ELF-1 (cell line): ENCODE measurements around the gene LRRC15.
A peak's percentile ranks its signal among the peaks of the same experiment; 100 is the strongest.

Experiments
- DNase-seq: peaks from one replicate; pipeline ENCODE4 v3.0.0-alpha.2; 2016; ENCODE audit warnings: low read depth, low spot score

Gene LRRC15

DNA sequence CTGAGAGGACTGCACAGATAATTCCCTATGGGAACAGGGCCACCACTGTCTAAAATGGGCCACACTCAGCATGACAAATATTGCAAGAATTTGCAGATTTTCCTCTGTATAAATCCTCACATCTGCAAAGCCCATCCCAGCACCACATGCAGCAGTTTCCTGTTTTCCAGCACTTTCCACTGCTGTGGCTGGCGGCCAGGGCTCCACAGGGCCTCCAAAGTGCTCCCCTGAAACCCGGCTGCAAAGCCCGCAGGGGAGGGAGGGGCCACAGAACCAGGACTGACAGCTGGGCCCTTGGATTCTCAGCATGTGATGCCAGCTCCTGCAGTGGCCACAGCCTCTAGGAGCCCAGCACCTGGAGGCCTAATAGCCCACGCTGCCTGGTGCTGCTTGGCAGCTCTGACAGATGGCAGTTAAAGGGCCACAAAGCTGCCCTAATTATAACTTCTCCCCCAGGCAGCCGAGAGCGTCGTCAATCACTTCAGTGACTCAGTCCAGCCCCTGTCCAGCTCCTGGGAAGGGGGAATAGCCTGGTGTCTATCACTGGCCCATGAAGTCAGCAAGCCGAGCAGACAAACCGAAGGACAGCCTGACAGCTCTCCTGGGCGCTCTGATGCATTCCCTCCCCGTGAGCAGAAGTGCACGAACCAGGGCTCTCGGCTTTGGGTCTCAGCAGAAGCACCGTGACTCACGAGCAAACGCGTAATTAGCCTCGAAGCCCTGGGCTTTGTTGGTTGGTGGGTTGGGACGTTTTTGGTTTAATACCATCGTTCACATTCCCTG lies 4.7 kb downstream of the LRRC15 start:
- DNase-seq = peak; percentile 91

- DNase-seq = no peak
Observed at GRCh38 chr3:194364314-194364651, 5.3 kb downstream of the LRRC15 start.

DNA sequence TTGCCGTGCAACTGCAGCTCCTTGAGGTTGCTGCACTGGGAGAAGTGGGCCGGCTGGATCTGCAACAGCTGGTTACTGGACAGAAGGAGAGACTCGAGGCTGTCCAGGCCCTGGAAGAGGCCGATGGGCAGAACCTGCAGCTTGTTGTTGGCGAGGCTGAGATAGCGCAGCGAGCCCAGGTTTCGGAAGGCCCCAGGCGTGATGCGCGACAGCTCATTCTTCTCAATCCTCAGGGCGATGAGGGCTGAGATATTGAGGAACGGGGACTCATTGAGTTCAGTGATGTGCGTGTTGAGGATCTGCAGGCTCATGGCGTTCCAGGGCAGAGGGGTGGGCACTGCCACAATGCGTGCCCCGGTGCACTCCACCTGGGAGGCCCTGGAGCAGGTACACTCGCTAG lies 9.0 kb downstream of the LRRC15 start:
- no peak for DNase-seq

GRCh38 chr3:194357681-194358080 lies 11.9 kb downstream of the LRRC15 start:
- no peak for DNase-seq

GRCh38 chr3:194355379-194355778 lies 14.2 kb downstream of the LRRC15 start:
- no peak for DNase-seq

GRCh38 chr3:194354315-194354714 lies 15.2 kb downstream of the LRRC15 start:
- DNase-seq = no peak

DNA sequence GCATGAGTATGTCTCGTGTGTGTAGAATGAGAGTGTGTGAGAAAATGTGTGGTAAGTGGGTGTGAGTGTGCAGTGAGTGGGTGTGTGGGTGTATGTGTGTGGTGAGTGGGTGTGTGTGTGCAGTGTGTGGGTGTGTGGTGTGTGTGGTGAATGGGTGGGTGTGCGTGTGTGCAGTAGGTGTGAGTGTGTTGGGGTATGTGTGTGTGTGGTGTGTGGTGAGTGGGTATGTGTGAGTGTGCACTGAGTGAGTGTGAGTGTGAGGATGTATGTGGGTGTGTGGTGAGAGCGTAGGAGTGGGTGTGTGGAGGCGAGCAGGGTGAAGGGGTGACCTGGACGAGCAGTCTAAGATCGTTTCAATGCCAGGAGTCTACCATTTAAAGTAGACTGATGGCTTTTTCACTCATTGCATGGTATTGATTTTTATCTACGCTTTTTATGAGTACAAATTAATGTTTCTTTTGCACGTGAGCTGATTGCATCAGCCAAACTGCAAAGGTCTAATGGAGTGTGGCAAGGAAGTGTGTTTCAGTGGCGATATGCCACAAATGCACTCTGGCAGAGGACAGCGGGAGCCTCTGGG lies 16.8 kb downstream of the LRRC15 start:
- no peak for DNase-seq

DNA sequence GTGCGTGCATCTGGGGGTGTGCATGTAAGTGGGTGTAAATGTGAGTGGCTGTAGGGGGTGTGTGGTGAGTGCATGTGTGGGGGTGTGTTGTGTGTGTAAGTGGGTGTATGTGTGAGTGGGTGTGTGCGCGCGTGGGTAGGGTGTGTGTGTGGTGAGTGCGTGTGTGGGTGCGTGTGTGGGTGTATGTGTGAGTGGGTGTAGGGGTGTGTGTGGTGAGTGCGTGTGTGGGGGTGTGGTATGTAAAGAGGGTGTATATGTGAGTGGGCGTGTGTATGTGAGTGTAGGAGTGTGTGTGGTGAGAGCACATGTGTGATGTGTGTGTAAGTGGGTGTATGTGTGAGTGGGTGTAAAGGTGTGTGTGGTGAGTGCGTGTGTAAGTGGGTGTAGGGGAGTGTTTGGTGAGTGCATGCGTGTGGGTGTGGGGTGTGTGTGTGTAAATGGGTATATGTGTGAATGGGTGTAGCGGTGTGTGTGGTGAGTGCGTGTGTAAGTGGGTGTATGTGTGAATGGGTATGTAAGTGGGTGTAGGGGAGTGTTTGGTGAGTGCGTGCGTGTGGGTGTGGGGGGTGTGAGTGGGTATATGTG lies 17.5 kb downstream of the LRRC15 start:
- DNase-seq = no peak

DNA sequence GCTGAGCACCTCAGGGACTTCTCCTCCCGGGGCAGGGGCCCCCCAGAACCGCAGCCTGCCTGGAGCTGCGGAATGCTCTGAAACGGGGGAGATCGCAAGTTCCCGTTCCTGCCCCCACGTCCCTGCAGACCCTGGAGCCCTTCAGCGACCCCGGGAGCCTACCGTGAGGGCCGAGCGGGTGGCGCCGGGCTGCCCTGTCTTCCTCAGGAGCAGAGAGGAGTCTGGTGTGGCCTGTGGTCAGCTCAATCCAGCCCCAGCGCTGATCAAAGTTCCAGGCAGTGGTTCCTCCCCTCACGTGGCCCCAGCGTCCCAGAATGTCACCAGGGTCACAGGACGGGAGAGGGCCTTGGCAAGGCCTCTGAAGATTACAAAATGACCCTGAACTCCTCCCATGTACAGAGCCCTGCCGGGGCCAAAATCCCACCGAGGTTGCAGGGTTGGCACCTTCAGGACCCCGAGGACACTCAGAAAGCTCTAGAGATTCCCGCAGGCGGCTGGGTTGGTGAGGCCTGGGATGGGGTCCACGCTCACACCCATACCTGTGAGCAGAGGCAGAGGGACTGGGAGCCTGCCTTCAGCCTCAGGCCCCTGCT lies 18.4 kb downstream of the LRRC15 start, which contains the start of gene CPN2:
TSS of gene CPN2 (minus strand) at position 249 of the 593 bp plus-strand sequence. CDS start 8,626 bp downstream, outside the sequence.
- no peak for DNase-seq

- no peak for DNase-seq
Observed at GRCh38 chr3:194350726-194351071, 18.8 kb downstream of the LRRC15 start.

- no peak for DNase-seq
Observed at GRCh38 chr3:194348354-194348753, 21.2 kb downstream of the LRRC15 start.

GRCh38 chr3:194346621-194347020 lies 22.9 kb downstream of the LRRC15 start:
- DNase-seq = no peak

DNA sequence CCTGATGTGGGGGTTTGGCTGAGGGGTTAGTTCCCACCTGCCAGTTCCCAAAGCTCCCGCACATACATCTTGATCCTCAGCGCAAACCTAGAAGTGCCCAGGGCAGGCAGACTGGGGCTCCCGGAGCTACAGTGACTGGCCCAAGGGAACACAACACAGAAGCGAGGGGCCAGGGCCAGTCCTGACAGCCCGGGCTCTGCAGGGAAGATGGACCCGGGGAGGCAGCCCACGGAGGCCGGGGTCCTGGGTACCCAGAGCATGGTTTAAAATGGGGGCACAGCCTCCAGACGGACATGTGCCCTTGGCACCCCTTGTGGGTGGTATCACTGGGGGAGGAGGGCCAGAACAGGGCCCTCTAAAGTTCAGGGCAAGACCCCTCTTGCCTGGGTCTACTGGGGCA lies 23.5 kb downstream of the LRRC15 start:
- no peak for DNase-seq

DNA sequence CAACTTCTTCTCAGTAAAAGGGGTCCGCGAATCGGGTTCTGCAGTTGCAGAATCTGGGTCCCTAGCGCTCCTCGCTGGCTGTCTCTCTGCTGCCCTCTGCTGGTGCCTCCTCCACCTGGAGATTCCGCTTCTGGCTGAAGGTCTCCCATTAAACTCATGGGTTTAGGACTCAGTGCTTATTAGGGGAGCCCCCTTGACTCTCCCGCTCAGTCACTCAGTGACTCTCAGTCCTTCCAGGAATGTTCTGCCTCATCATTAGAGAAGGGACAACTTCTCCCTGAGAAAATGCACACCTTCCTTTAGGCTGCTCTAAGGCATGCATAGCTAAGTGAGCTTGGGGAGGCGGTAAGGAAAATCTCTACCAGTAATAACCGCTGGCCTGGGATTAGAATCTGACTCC lies 25.5 kb downstream of the LRRC15 start:
- DNase-seq = peak; percentile 86

DNA sequence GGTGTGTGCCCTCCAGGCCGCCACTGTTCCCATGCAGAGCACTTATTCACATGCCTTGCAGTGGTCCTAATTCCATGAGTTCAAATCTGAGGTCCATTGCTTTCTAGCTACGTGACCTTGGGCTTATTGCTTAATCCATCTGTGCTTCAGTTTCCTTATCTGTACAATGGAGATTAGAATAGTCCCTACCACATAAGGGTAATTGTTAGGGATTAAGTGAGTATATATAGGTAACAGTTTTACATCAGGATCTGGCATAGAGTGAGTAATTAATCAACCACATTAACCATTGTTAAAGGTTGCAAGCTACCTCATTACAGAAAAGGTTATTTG lies 26.0 kb downstream of the LRRC15 start:
- no peak for DNase-seq

GRCh38 chr3:194342861-194343560 lies 26.5 kb downstream of the LRRC15 start:
- DNase-seq = no peak

GRCh38 chr3:194340757-194341400 lies 28.7 kb downstream of the LRRC15 start:
- peak; percentile 48 for DNase-seq

- DNase-seq = peak; percentile 50
Observed at GRCh38 chr3:194339840-194340239, 29.7 kb downstream of the LRRC15 start.

- peak; percentile 50 for DNase-seq
Observed at GRCh38 chr3:194339356-194339755, 30.2 kb downstream of the LRRC15 start.

DNA sequence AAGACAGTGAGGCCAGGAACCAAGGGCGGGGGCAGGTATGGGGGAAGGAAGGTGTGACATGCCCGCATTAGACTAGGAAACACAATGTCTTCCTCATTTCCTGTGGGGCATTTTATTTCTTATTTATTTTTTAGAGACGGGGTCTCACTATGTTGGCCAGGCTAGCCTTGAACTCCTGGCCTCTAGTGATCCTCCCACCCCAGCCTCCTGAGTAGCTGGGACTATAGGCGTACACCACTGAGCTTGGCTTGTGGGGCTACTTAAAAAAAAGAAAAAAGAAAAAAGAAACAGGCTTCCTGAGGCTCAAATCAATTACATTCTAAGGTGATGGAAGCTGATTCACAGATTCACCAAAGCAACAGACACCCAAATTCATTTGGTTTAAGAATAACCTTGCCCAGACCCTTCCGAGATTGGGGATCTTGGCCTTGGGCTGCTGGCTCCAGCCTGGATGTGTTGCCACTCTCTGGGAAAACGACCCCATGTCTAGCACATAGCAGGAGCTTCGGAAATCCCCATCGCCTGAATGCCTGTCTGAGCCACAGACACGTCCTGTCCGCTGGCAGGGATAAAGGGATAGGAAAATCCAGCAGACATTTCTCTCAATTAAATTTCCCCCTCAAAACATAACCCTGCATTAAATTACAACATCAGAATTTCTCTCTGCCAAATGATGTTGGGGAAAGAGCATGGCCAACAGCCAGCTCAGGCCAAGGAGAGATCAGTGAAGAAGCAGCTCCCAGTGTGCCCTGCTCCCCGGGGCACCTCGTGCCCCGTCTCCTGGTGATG lies 31.4 kb downstream of the LRRC15 start:
- no peak for DNase-seq
